Measurements from ENCODE around the gene COPS4. TPM values are rescaled to one million over a fixed set of nuclear protein-coding genes. Genes with fewer than 3 reads are reported as not detected.

COPS4 gene
- total RNA-seq, 1 experiment from 2014 or later, result 58.3 TPM

GRCh38 chr4:83093060-83093640 is 58.2 kb downstream of the COPS4 start:
- Histone ChIP-seq H3K27ac (ENCODE audit: low read length) (no peak overlapping the region), H3K9me2 (replicated peaks; ENCODE audit: low read length) (no peaks in the 10 kb centered on the region), H3K36me3 (ENCODE audit: low read depth, low read length) (no peaks in the 10 kb centered on the region), H3K27me3 (ENCODE audit: low read length) (no peaks in the 10 kb centered on the region), H3K4me1 (ENCODE audit: insufficient read depth, low read length) (peaks cover 22% of the 10 kb centered on the region), H3K79me2 (ENCODE audit: low read length) (no peaks in the 10 kb centered on the region), H3F3A (ENCODE audit: low read length, unreplicated experiment) (no peaks in the 10 kb centered on the region), H3K4me3 (ENCODE audit: low read length) (no peak overlapping the region), H3K4me2 (ENCODE audit: low read length) (no peak overlapping the region), H3K9me3 (ENCODE audit: low read length) (no peaks in the 10 kb centered on the region), H4K20me1 (ENCODE audit: low read length) (no peaks in the 10 kb centered on the region), H2AFZ (ENCODE audit: low read length) (no peak overlapping the region), H3K9ac (ENCODE audit: low read length) (no peak overlapping the region)
- intact Hi-C loops (cut with micrococcal nuclease), result no loop called here
- CTCF ChIA-PET, result no interaction called here
- no TSS peak for BruUV-seq (replicated peaks)
- DNase-seq, result no peak
- POLR2A ChIA-PET (ENCODE audit: unreplicated experiment), result no interaction called here
- ATAC-seq, result no peak
- no peak for TF ChIP-seq EZH2phosphoT487 (IDR thresholded peaks at IDR 0.05; ENCODE audit: borderline replicate concordance, low read length)
- TF ChIP-seq EZH2 (IDR thresholded peaks at IDR 0.05; ENCODE audit: low read length, unreplicated experiment), result no peak
- no peak for TF ChIP-seq CTCF (conservative IDR thresholded peaks at IDR 0.05; ENCODE audit: low read depth, low read length)

GRCh38 chr4:83096397-83096796 is 61.4 kb downstream of the COPS4 start:
- H4K20me1 ChIP-seq (ENCODE audit: low read length), result no peaks in the 10 kb centered on the region
- peaks cover 22% of the 10 kb centered on the region for H3K4me1 ChIP-seq (ENCODE audit: insufficient read depth, low read length)
- POLR2A ChIA-PET (ENCODE audit: unreplicated experiment), result no interaction called here
- TF ChIP-seq CTCF (conservative IDR thresholded peaks at IDR 0.05; ENCODE audit: low read depth, low read length) (no peak), EZH2phosphoT487 (IDR thresholded peaks at IDR 0.05; ENCODE audit: borderline replicate concordance, low read length) (no peak), EZH2 (IDR thresholded peaks at IDR 0.05; ENCODE audit: low read length, unreplicated experiment) (no peak)
- no peaks in the 10 kb centered on the region for H3K9me2 ChIP-seq (replicated peaks; ENCODE audit: low read length)
- CTCF ChIA-PET, result no interaction called here
- no peak for DNase-seq
- no peaks in the 10 kb centered on the region for H3F3A ChIP-seq (ENCODE audit: low read length, unreplicated experiment)
- H2AFZ ChIP-seq (ENCODE audit: low read length), result no peak overlapping the region
- H3K4me3 ChIP-seq (ENCODE audit: low read length), result no peak overlapping the region
- H3K4me2 ChIP-seq (ENCODE audit: low read length), result no peak overlapping the region
- intact Hi-C loops (cut with micrococcal nuclease), result no loop called here
- no TSS peak for BruUV-seq (replicated peaks)
- H3K36me3 ChIP-seq (ENCODE audit: low read depth, low read length), result no peaks in the 10 kb centered on the region
- H3K9me3 ChIP-seq (ENCODE audit: low read length), result no peaks in the 10 kb centered on the region
- no peak overlapping the region for H3K9ac ChIP-seq (ENCODE audit: low read length)
- H3K27ac ChIP-seq (ENCODE audit: low read length), result no peak overlapping the region
- ATAC-seq, result no peak
- no peaks in the 10 kb centered on the region for H3K27me3 ChIP-seq (ENCODE audit: low read length)
- H3K79me2 ChIP-seq (ENCODE audit: low read length), result no peaks in the 10 kb centered on the region

GRCh38 chr4:83104991-83105390 is 70.0 kb downstream of the COPS4 start:
- ChIA-PET CTCF (no interaction called here), POLR2A (ENCODE audit: unreplicated experiment) (no interaction called here)
- no peaks in the 10 kb centered on the region for H4K20me1 ChIP-seq (ENCODE audit: low read length)
- BruUV-seq (replicated peaks), result no TSS peak
- DNase-seq, result no peak
- H3K79me2 ChIP-seq (ENCODE audit: low read length), result no peaks in the 10 kb centered on the region
- H3K9ac ChIP-seq (ENCODE audit: low read length), result no peak overlapping the region
- H3F3A ChIP-seq (ENCODE audit: low read length, unreplicated experiment), result no peaks in the 10 kb centered on the region
- H2AFZ ChIP-seq (ENCODE audit: low read length), result no peak overlapping the region
- H3K9me2 ChIP-seq (replicated peaks; ENCODE audit: low read length), result no peaks in the 10 kb centered on the region
- no peak for ATAC-seq
- no peaks in the 10 kb centered on the region for H3K36me3 ChIP-seq (ENCODE audit: low read depth, low read length)
- no peaks in the 10 kb centered on the region; the same call in 1 of the 2 replicates for H3K4me1 ChIP-seq (ENCODE audit: insufficient read depth, low read length)
- H3K27me3 ChIP-seq (ENCODE audit: low read length), result no peaks in the 10 kb centered on the region
- TF ChIP-seq EZH2 (IDR thresholded peaks at IDR 0.05; ENCODE audit: low read length, unreplicated experiment) (no peak), EZH2phosphoT487 (IDR thresholded peaks at IDR 0.05; ENCODE audit: borderline replicate concordance, low read length) (no peak), CTCF (conservative IDR thresholded peaks at IDR 0.05; ENCODE audit: low read depth, low read length) (no peak)
- intact Hi-C loops (cut with micrococcal nuclease), result no loop called here
- H3K9me3 ChIP-seq (ENCODE audit: low read length), result no peaks in the 10 kb centered on the region
- no peak overlapping the region for H3K4me3 ChIP-seq (ENCODE audit: low read length)
- no peak overlapping the region for H3K4me2 ChIP-seq (ENCODE audit: low read length)
- no peak overlapping the region for H3K27ac ChIP-seq (ENCODE audit: low read length)
